Measurements from ENCODE around the gene TMEM272.
"Not testable (repeated sequence)": the region's sequence is repeated elsewhere in the genome, so short reads cannot be mapped to it uniquely, and the experiment has no call there.

The TMEM272 gene

DNA sequence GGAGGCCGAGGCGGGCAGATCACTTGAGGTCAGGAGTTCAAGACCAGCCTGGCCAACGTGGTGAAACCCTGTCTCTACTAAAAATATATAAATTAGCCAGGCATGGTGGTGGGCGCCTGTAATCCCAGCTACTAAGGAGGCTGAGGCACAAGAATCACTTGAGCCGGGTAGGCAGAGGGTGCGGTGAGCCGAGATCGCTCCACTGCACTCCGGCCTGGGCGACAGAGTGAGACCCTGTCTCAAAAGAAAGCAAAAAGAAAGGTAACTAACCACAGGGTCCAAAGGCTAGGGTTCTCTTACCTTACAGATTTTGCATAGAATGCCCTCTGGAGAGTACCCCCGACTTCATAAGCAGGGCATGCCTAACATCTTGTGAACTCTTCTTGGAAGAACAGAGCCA, 20.3 kb downstream of the TMEM272 start:
- not testable (repeated sequence) for DNase-seq

DNA sequence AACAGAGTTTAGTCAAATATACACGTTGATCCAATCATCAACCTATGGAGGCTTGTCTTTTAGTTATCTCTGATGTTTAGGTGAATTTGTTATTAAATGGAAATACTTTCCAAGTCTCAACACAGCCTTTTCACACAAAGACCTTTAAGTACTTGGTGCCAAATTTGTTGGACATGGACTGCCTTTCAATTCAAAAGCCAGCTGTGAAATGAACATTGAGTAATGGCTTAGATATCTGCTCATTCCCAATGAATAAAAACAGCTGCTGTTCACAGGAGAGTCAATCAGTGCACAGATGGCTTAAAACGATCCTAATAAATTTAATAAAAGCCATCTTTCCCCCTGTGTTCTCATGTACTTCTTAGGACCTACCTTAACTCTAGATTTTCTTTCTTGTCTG, 21.1 kb downstream of the TMEM272 start:
- DNase-seq = no peak

DNA sequence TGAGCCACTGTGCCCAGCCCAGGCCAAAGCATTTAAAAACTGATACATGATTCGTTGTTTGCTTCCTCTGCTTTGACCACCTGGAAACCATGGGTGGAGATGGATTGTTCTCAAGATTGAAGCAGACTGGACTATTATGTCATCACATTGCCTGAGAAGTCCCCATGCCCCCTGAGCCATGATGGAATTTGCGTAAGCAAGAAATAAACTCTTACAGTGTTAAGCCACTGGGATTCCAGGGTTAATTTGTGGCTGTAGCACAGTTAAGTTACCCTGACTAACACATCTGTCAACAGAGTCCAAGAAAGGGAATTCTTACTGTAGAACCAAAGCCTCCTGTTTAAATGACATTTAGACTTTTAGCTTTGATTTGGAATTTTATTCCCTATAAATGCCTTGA, 21.6 kb downstream of the TMEM272 start:
- DNase-seq = no peak

DNA sequence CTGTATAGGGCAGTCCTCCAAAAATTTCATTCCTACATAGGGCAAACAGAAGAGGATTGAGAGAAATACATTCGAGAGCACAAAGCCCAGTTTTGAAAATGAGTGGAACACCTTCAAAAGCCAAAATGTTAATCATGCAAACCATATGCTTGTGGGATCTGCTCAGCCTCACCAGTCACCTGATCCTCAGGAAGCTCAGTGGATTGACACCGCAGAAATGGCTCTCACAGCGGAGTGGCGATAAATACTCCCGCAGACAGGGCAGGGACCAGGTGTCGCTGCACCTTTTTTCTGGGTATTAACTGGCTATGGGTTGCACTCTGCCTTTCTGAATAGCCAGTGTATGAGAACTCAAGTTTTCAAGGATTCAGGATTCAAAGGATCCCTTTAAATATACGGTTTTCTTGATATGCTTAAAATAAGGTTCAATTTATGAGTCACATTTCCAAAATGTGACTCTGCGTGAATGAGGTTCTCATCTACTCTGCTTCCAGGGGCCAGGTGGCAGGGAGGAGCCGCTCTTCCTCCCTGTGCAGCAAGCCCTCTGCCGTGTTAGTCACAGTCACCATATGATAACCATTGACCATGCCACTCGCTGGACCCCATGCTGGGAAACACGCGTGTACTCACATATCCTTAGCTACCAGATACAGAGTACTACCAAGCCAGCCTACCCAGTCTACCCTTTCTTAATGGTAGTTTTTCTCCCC, 22.7 kb downstream of the TMEM272 start:
- no peak for DNase-seq

DNA sequence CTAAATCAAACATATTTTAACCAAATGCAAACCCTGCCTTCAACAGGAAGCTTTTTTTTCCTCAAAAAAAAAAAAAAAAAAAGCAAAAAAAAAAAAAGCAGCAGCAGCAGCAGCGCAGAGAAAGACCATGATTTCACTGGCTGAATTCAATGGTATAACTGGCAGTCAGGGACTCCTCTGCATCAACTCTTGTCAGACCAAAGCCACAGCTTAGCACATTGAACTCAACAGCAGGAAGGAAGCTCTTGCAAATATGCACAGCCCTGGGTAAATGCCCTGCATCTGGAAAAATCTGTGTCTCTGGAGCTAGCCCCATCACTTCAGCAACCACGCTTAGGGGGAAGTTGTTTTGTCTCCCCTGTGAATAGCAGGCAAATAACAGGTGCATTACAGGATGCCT, 23.4 kb downstream of the TMEM272 start:
- DNase-seq = no peak

DNA sequence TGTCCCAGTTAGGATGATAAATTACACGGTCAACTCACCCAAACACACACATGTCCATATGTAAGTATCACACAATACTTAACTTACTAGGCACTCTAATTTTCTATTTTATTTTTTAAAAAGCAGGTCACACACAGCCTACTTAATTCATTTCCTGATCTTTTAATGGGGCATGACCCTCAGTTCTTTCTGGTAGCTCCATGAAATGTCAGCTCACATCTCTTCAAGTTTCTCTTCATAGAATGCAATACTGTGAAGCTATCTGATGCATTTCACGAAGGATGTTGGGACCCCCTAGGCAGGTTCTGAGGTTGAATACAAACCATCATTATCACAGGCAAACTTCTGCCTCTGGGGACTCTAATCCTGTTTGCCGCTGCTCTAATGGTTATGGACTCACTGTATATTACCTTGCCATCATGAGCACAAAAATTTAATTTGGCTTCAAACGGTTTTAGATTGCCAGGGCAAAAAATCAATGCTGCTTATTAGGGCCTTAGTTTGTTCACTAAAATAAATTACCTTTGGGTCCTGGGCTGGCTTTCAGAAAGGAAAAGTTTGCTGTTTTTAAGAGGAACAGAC, 24.9 kb downstream of the TMEM272 start:
- DNase-seq = no peak

DNA sequence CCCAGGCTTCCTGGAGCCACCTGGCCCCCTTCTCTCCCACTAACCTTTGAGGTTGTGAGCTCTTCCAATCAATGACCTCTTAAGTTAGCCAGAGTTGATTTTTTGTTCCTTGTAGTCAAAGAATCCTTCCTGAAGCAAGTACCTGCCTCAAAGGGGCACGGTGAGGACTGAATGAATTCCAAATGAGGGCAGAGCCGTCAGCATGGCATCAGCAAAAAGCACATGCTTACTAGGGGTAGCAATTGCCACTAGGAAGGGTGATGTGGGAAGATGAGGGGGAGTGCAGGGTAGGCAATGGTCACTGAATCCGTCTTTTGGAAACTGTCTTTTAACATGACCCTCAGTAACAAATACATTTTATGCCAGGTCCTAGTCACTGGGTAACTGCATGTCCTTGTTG, 25.4 kb downstream of the TMEM272 start:
- no peak for DNase-seq

DNA sequence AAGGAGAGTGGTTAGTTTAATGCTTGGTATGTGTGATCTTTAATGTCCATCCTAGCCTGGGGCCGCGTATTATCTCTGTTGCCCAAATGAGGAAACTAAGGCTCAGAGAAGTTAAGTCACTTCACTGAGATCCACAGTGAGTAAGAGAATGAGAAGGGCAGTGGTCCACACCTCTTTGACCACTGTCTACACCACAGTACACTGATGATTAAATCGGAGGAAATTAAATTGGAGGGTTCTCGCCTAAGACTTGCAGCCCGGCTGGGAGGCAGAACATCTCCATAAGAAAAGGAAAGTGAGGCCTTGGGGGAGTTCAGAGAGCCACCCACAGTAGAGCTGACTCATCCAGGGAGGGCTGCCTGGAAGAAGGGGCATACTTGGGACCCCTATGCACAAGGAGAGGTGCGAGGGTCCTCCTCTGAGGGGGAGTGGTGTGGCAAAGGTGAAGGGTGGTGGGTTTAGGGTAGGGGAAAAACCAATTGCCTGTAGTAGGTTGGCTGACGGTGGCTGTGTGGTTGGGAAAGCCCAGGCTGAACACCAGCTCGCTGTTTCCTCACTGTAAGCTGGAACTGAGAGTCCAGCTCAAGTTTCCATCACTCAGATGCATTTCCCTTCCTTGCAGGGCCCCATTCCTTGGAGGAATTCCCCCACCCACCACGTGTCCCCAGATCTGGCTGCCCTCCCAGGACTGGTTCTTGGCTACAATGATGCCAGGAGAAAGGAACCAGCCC, 26.0 kb downstream of the TMEM272 start:
- DNase-seq = no peak

DNA sequence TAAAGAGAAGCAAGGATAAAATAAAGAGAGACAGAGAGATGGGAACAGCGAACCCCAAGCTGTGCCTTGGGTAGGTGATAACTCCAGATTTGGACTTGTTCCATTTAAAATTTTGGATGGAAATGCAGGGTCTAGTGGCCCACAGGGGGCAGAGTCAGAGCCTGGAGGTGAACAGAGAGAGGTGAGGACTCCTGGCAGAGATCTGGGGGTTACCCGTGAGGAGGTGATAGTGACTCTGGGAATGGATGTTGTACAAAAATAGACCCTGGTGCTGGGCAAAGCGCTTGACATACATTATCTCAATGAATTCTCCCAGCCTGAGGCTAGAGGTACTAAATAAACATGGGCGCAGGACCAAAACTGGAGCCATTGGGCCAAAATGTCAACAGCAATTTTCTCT, 26.7 kb downstream of the TMEM272 start:
- DNase-seq = no peak

DNA sequence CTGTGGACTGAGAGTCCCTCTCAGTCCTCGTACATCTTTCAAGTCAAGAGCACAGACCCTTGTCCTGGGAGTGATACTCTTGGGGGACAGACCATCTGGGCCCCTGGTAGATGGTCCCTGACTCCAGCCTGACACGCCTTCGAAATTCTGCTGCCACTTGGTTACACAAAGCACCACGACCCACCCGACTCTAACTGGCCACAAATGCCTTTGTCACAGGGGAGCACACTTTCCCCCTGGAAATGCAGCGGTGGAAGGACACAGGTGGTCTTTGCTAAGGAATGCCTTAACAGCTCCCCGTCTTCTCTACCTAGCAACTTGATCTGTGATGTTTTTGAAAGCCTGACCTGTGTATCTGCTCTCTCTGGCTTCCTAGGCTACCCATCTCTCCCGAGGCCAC, 27.3 kb downstream of the TMEM272 start:
- DNase-seq = no peak

DNA sequence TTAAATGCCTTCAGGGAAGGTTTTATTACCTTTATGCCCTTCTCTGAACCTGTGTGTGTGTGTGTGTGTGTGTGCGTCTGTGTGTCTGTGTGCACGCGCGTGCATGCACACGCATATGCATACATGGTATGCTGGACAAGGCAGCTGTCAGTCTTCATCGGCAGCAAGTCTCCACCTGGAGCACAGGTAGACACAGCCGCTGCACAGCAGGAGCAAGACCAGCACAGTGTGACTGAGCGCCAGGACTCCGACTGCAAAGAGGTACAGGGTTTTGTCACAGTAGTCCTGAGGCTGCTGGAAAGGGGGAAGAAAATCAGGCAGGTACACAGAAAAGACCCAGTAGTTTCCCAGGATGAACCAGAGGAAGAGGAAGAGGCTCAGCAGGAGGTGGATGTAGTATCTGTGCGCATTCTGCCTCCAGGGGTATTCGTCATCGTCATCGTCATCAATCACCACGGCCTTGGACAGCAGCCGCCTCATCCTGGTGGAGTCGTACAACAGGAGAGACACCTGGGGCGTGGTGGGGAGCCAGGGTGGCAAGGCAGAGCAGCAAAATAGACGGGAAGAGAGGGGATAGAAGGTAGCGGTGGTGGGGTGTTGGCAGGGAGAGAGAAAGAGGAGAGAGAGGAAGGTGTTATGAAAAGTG, 28.2 kb downstream of the TMEM272 start:
- no peak for DNase-seq

DNA sequence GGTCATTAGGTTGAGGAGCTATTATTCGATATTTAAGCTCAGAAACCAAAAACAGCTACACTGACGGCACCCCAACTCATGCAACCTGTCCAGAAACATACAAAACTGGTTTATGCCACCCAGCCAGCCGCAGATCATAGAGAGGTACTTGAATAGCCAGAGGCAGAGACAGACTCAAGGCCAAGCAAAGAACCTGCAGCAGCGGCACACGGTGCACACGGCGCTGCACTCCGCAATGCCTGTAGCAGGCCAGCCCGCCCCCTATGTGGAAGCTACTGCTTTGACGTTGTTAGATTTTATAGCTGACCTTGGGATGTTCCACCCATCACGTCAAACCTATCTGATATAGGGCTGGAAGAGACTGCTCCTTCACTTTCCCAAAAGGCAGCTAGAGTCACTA, 29.1 kb downstream of the TMEM272 start:
- no peak for DNase-seq

DNA sequence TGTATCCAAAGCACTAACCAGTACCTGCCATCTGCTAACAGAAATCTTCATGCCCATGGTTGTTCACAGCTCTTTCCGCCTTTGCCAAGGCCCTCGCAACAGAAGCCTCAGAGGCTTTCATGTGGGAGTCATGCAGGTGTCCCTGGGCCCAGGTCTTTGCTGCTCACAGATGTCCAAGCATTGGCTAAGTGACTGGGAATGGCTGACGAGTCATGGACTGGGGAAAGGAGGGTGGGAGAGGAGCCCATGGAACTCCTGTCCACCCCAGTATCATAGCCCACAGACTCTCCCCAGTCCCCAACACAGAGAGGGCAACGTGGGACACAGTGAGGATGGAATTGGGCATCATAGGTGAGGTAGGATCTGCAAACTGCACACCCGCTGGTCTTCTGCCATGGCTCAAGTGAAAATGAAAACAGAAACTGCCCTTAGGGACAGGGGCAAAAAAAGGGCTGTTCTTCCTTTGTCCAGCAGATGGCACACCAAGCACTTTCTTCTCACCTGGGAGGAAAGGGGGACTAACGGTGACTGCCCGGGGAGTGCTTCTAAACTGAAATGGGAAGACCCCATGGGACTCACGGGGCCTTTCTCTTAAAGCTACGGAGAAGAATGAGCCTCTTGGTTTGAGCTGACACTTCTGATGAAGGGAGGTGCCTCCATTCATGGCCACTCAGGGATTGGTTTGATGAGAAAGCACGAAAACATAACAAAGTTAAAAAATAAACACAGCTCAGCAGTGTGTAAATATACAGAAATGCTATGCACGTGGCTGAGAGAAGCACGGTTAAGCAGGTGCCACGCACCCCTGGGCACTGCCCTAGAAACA, 29.9 kb downstream of the TMEM272 start:
- peak in 1 of 2 experiments; percentile 52 for DNase-seq

DNA sequence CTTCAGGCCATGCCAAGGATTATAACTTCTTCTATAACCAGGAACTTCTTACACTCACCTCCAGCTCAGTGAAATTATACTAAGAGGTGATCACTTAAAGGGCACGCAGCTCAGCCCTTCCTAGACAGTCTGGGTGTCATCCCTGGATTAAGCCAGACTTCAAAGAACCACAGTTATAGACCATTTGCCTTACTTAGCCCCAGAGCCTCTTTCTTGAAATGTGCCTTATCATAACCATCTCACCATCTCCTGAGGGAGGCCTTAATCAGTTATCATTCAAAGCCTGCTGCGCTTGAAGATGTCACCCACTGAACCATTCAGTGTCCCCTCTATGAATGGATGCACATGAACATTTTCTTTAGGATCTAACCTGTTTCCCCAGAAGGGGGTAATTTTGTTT, 30.9 kb downstream of the TMEM272 start:
- DNase-seq = no peak

DNA sequence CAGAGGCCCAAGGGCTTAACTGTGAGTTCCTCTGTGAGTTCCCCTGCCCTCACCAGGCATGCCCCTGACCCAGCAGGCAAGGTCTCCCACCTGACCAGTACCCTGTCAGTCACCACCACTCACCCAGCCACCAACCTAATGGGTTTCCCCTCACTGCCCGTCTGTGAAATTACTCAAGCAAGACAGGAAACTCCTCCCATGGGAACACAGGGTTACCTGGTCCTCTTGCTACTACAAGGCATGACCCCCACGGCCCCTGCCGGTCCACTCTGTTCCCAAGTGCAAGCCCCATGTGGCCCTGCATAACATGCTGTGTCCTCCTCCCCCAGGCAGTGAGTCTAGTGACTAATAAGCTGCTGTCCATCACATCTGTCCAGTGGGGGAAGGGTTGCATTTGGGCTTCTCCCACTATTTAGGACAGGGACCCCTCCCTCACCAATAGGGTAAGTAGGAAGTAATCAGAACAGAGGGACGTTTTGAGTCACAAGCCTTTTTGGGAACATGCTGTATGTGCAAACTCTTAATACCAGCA, 33.0 kb downstream of the TMEM272 start:
- DNase-seq = no peak

DNA sequence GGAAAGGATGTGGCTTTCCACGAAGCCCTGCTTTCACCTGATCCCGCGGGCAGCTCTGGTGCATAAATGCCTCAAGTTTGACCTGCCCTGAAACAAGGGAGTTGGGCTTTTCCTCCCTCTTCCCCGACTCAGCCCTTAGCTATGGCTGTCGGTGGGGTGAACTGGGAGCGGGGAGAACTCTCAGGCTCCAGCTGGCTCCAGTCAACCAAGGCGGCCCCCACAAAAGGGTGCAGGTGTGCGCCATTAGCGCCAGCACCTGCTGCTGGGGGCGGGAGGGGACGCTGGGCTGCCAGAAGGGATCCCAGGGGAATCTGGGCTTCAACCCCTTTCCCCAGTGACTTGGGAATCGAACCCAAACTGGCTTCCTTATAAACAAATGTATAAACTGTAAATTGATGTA, 33.9 kb downstream of the TMEM272 start:
- DNase-seq = no peak

DNA sequence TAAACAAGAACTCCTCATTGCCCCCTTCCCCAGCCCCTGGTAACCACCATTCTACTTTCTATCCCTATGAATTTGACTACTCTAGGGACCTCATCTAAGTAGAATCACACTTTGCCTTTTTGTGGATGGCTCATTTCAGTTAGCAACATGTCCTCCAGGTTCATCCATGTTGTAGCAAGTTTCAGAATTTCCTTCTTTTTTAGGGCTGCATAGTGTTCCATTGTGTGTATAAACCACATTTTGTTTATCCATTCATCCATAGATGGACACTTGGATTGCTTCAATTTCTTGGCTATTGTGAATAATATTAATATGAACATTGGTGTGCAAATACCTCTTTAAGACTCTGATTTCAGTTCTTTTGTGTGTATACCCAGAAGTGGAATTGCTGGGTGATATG, 36.2 kb downstream of the TMEM272 start:
- no peak for DNase-seq

DNA sequence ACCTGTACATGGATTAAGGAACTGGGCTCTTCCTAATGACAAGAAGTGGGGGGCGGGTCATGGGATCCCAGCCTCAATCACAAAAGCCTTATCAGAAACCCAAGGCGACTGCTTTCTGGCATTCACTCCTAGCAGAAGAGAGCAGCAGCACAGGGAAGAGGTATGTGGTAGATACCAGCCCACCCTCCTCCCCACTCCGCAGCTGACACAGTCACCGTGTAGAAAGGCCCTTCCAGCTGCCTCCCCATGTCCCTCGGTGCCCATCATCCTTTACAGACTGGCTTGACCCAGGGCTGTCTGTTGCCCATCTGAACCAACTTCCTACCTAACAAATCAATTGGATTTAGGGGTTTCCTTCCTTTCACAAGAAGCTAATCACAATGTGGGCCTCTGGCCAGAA, 37.9 kb downstream of the TMEM272 start:
- DNase-seq = no peak

DNA sequence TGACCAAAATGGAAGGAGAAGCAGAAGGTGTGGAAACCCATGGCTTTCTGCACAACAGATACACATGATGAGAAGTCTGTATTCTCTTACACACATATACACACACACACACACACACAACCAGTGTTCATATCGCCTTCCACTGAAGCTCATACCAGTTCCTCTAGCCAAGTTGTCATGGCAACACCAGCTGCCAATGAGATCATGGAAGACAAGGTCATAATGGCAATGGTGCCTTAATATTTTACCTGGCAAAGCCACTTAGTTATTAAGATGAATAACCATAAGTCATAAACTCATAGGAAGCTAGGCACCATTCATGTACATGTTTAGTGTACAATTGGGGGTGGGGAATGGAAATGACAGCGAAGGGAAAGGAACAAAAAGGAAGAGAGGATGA, 38.4 kb downstream of the TMEM272 start:
- no peak for DNase-seq

DNA sequence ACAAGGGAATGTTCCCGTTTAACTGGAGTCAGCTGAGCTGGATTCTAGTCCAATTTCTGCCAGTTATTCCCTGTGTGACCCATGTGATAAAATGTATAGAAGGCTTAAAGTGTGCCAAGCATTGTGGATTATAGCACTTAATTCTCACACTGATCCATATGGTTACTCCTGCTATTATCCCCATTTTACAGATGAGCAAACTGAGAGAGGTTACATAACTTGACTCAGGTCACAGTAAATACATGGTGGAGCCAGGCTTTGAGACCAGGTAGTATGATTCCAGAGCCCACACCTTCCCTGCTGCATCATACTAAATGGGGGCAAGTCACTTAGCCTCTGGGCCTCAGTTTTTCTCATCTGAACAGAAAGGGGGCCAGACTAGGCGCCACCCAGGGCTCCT, 39.1 kb downstream of the TMEM272 start:
- DNase-seq = no peak

DNA sequence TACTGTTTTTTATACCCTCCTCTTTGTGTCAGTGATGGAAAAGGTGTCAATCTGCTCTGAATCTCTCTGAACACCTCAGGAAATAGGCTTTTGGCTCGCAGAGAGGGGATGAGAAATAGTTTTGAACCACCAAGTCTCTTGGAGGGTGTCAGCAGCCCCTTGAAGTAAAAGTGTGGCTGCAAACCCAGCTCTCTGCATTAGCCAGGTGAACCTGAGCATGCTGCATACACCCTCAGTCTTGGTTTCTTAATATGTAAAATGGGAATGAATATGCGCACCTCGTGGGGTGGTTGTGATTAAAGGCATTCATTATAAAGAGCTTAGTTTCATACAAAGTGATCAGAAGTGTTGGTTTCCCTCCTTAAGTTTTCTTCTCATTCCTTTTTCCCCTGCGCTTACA, 39.7 kb downstream of the TMEM272 start:
- DNase-seq = no peak

DNA sequence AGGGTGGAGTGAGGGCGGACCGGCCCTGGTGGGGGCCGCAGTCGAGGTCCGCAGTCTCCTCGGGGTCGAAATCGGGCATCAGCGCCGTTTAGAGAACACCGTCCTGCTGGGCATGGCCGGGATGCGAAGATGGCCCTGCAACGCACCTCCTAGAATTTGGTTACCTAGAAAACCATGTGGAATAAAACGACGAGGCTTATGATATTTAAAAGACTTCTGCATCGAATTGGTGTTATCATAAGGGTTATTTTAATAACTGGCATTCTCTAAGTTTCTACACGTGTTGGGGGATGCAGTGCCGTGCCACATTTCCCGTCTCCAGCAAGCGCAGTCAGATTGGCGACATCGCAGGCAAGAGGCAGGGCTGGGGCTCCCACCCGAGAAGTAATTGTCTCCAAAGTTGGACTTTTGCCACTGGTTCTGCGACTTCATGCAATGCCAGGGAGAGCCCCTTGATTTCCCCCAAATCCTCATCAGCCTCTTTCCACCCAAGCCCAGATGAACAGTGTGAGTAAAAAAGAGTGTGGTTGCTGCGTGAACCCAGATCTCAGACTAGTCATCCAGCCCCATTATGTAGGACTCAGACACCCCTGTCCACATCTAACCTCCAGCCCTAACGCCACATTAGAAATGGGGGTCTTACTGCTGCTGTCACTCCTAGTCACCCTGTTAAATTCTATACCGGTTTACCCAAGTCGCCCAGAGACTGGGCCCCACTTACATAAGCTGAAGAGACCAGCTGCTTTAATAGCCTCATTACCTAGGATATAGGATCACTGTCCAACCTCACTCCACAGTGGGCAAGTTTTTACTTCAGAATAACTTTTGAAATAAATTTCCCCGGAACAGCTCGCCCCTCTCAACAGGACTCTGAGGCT, 40.4 kb downstream of the TMEM272 start:
- DNase-seq = no peak
